GM19397 (cell line): Measurements from ENCODE around the gene PSMB1.

ENCODE experiments used
- ATAC-seq: cut with Tn5 transposase; IDR thresholded peaks from one replicate; pipeline ENCODE4 v1.9.1; 2021; ENCODE audit warnings: mild to moderate bottlenecking, moderate library complexity; ENCODE audit not compliant: unreplicated experiment

PSMB1 gene

GRCh38 chr6:170552765-170553533, at the start of gene PSMB1:
Gene PSMB1 (minus strand): TSS chr6:170553307. CDS start chr6:170553242, 65 bp downstream.
- peak; percentile 54 for ATAC-seq

DNA sequence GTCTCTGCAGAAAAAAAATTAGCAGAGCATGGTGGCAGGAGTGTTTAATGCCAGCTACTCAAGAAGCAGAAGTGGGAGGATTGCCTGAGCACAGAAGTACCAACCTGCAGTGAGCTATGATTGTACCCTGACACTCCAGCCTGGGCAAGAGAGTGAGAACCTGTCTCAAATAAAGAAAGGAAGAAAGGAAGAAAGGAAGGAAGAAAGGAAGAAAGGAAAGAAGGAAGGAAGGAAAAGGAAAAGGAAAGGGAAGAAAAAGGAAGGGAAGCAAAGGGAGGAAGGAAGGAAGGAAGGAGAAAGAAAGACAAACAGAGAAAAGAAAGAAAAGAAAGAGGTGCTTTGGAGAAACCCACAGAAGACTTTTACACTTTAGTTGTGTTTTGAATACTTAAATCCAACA, 44.2 kb upstream of the PSMB1 start:
- ATAC-seq, result no peak

- no peak for ATAC-seq
These were observed 43.3 kb upstream of the PSMB1 start for GRCh38 chr6:170596426-170596825.

DNA sequence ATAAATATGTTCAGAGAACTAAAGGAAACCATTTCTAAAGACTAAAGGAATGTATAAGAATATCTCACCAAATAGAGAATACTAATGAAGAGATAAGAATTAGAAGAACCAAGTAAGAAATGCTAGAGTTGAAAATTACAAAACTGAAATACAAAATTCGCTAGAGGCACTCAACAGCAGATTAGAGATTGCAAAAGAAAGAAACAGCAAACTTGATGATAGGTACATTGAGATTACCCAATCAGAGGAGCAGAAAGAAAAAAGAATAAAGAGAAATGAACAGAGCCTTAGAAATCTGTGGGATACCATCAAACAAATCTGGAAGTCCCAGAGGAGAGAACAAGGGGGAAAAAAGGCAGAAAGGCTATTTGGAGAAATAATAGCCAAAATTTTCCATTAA, 37.6 kb upstream of the PSMB1 start:
- ATAC-seq, result no peak

- ATAC-seq, result peak; percentile 30
These were observed 31.9 kb upstream of the PSMB1 start for GRCh38 chr6:170584954-170585498.

DNA sequence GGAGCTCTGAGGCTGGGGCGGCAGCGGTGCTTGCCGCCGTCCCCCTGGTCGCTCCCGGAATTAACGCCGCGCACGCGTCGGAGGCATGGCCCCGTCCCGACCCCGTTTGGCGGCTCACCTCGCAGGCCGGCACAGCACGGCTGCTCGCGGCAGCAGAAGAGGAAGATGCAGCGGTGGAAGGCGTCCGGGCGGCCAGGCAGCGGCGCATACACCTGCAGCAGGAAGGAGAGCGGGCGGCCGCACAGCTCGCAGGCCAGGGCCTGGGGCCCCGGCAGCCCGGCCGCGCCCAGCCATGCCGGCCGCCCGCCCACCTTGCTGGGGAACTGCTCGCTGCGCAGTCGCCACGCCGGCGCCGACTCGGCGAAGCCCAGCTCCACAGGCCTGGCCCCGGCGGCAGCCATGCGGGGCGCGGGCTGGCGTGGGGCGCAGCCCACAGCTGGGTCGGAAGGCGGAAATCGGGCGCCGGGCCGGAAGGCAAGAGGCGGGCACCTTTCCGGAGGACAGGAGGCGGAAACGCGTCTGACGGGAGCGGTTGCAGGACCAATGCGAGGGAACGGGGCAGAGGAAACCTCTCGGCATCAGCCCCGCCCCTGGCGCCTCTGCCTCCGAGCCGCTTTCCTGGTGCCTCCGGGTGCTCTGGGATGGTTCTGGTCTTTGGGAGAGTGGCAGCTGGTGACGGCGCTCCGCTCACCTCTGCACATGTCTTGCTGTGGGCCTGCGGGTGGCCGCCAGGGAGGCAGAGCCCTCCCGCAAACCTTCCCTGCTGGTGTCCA, 31.3 kb upstream of the PSMB1 start, which contains the start of gene PDCD2:
Gene PDCD2, minus strand, starts transcription at position 457 of the 773 bp plus-strand sequence. Its CDS starts 56 bp downstream, at position 401.
- peak; percentile 99 for ATAC-seq

DNA sequence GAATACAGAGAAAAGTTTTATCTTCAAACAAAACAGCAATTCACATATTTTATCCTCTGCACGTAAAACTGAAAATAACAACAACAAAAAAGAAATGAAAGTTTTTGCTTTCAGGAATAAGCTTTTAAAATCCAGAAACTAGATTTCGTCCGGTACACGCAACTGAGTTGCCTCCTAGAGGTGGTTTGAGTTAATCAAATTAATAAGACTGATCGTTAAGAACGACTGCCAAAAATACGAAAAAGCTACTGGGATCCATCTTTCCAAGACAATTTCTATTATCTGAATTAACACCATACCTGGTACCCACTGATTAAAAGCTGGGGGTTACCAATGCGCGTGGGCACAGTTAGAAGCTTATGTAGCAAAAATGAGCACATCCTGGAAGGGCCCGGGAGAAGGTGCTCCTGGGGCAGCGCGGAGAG, 30.7 kb upstream of the PSMB1 start:
- no peak for ATAC-seq

DNA sequence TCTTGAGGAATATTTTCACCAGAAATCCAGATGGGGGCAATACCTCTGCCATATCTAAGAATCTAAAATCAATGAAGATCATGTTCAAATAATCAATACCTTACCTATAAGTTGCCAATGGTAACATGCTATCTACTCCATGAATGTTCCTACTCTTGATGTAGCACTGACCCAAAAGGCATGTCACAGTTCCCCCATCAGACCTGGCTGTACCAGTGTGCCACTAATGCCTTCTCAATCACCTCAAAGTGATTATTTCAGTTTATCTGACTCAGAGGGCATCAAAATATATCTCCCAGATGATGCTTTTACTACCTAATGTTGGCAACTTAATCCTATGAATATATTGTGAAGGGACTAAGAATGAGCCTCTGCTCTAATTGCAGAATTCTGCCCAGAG, 25.8 kb upstream of the PSMB1 start:
- no peak for ATAC-seq

DNA sequence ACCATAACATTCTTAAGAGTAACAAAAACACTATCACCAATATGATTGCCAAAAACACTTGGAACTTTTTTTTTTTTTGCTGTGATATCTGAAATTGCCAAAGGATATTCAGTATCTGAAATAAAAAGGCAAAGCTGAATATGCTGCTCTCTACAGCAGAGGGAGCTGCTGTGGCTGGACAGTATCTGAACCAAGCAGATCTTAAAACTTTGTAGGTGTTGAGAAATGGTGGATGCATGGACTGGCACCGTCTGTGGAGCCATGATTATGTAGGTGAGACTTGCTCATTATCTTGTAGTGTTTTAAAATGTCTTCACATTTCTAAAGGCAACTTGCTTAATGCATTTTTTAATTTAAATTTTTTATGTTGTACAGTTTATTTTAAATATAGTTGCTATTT, 22.1 kb upstream of the PSMB1 start:
- no peak for ATAC-seq

DNA sequence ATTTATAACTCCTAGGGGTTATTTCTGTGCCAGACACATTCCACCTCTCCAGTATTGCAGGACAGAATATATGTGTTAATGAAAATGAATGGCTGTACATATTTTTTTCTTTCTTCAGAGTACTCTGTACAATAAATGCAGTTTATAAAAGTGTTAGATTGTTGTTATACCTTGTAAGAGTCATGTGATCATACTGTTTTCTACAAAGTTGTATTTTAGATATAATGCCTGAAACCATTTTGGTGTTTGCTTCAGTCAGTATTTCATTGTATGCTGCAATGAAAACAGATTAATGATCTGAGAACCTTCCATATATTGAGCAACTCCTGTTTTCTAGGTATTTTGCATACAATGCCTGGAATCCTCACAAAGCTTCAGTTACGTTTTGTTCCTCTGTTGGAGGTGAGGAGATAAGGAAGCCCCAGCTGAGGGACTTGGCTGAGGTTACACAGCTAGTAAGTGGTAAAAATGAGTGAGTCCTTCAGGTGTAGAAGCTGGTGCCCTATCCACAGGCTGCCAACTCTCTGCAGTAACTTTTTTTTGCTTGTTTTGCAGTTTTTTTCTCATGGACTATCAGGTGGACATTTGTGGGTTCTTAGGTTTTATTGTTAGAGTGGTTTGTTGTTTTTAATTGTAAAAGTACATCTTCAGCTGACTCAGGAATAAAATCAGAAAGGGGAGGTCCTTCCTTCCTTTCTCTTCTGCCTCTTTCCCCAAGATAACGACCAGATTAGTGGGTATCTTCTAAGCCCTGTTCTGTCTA, 19.8 kb upstream of the PSMB1 start:
- ATAC-seq, result no peak

DNA sequence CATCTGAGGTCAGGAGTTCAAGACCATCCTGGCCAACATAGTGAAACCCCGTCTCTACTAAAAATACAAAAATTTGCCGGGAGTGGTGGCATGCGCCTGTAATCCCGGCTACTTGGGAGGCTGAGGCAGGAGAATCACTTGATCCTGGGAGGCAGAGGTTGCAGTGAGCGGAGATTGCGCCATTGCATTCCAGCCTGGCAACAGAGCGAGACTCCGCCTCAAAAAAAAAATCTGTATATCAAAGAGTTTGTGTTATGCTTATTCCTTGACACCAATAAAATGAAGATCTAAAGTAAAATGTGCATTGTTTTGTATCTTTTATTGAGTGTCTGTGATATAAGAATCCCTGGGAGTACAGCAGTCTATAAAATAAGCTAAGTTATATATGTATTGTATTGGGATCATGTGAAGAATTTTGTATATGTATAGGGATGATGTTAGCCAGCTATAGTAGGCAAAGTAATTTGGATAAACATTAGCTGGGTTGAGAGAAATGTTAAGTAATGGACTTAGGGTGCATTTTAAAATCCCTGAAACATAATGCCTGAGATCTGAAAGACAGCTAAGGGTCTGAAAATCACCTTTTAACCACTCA, 11.9 kb upstream of the PSMB1 start:
- ATAC-seq, result no peak

DNA sequence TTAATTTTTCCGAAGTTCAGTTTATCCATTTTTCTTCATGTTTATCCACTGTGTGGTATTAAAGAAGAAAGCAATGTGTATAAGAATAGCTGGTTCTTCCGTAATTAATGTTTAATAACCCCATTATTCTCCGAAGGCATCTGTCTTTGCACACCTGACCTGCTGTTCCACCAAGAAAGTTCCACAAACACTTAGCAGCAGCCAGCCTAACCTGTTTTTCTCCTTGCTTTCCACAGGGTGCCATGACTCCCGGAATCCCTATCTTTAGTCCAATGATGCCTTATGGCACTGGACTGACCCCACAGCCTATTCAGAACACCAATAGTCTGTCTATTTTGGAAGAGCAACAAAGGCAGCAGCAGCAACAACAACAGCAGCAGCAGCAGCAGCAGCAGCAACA, 8.4 kb upstream of the PSMB1 start:
- no peak for ATAC-seq

- ATAC-seq, result no peak
These were observed 2.2 kb upstream of the PSMB1 start for GRCh38 chr6:170555305-170555704.

DNA sequence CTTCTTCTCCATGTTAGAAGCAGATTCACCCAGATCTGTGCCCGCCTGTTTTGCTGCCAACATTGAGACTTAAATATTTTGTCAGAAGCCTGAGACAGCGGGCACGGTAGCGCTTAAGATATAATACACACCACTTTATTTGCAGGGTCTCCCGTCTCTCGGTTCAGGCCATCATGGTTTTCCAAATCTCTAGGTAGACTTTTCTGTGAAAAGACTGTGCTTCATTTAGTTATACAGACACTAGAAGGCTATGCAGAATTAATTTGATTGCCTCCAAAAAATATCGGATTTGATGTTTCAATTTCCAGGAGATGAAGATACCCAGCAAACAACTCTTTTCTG, 1.7 kb upstream of the PSMB1 start:
- ATAC-seq, result no peak

- peak; percentile 94 for ATAC-seq
These were observed 1.1 kb upstream of the PSMB1 start, which contains the start of gene TBP for GRCh38 chr6:170554013-170554795. Gene TBP (plus strand): TSS chr6:170554369. CDS start chr6:170557030, 2,661 bp downstream.

DNA sequence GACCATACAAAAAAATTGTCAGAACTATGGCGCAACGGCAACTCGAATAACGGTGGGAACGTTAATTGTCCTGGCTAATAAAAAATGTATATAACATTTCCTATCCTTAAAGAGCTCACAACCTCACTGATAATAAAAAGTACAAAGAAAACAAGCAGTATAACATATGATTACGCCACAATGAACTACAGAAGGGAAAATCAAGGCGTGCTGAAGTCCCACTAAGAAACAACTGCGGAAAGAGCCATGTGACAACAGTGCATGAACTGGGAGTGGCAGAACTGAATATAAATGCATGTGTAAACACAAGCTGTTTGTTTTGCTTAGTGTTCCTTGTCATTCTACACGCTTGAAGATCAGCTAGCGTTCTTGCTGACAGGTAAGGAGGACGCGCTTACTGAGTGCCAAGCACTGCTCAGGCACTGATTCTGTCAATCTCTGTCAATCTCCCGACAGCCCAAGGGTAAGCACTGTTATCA, 466 bp upstream of the PSMB1 start:
- peak; percentile 28 for ATAC-seq

DNA sequence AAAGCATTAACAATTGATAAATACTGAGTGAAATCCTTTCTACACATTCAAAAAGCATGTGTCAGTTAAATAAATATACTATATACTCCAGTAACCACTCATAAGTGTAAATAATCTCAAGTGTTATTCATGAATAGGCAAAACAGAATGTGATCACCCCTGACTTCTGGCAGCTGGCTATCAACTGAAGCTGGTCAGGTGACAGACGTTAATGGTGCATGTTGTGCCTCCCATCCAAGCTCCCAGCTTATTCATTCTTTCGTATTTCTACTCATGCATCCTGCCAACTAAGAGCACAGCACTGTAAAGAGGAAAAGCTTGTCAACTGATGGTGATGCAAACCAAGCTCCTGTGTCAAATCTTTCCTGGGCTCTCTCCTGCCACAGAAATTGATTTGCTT, 7.7 kb downstream of the PSMB1 start:
- ATAC-seq, result no peak

DNA sequence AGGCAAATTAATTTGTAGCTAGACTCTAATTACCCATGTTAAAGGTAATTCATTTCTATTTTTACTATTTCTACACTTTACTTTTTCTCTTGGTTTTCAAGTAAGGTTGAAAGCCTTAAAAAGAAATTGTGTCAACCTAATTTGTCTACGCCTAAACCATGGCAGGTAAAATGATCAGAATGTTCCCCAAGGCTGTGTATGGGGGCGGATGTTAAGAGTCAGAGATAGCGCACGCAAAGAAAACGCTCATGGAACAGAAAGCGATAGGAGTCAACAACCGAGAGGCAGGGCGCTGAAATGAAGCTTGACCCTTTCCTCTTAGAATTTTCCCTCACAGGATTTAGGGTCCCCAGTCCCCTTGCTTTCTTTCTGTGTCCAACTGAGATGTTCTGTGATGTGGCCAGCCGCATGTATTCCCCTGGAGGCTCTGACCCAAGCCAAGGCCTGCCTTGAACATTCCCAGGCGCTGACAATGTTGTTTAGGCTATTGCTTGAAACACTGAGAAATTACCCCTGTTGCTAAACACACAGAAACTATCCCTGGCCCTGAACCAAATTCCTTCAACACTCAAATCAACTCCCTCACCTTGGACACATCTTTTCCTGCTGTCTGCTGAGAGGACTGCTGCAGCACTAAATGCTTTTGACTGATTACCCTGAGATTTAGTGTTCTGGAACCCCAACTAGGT, 10.9 kb downstream of the PSMB1 start:
- ATAC-seq, result no peak

DNA sequence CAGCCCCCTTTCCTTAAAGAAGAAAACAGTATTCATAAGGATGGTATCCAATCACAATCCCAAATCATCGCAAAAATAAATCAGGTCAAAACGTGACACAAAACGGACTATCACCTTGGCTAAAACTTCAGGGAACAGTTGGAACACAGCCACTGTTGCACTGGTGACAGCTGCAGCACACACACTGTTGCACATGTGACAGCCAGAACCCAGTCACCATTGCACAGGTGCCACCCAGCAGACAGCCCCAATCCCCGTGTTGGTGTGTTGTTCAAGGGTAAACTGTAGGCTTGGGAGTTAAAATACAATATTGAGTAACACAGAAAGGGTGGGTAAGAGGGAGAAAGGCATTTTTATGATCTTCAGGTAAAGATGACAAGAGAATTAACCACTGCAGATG, 15.8 kb downstream of the PSMB1 start:
- no peak for ATAC-seq
